GM18907 (cell line): ENCODE data around the gene DIABLO.
"Not testable (repeated sequence)": the region's sequence is repeated elsewhere in the genome, so short reads cannot be mapped to it uniquely, and the experiment has no call there.

Experiments
- ATAC-seq: cut with Tn5 transposase; IDR thresholded peaks from one replicate; pipeline ENCODE4 v1.9.1; 2021; ENCODE audit warnings: mild to moderate bottlenecking, moderate library complexity; ENCODE audit not compliant: unreplicated experiment

The DIABLO gene

GRCh38 chr12:122215771-122216170 is 10.1 kb downstream of the DIABLO start:
- no peak for ATAC-seq

- no peak for ATAC-seq
These were observed 17.6 kb downstream of the DIABLO start for GRCh38 chr12:122208073-122208820.

- ATAC-seq, result no peak
These were observed 18.5 kb downstream of the DIABLO start for GRCh38 chr12:122207391-122207790.

- no peak for ATAC-seq
These were observed 18.9 kb downstream of the DIABLO start for GRCh38 chr12:122206976-122207375.

GRCh38 chr12:122206111-122206881 is 19.6 kb downstream of the DIABLO start:
- ATAC-seq, result no peak

- no peak for ATAC-seq
These were observed 20.6 kb downstream of the DIABLO start for GRCh38 chr12:122205053-122205925.

- no peak for ATAC-seq
These were observed 21.4 kb downstream of the DIABLO start for GRCh38 chr12:122204167-122205052.

- ATAC-seq, result no peak
These were observed 22.3 kb downstream of the DIABLO start, which contains the start of gene B3GNT4 for GRCh38 chr12:122203301-122204166. B3GNT4 (plus strand) TSS chr12:122203709; CDS start chr12:122204619, 910 bp downstream.

GRCh38 chr12:122202811-122203210 is 23.0 kb downstream of the DIABLO start:
- ATAC-seq, result not testable (repeated sequence)

GRCh38 chr12:122202017-122202416 is 23.8 kb downstream of the DIABLO start:
- ATAC-seq, result no peak

- no peak for ATAC-seq
These were observed 24.5 kb downstream of the DIABLO start for GRCh38 chr12:122201381-122201780.

- ATAC-seq, result no peak
These were observed 25.2 kb downstream of the DIABLO start for GRCh38 chr12:122200541-122201175.

GRCh38 chr12:122199484-122200355 is 26.1 kb downstream of the DIABLO start:
- no peak for ATAC-seq

- no peak for ATAC-seq
These were observed 28.3 kb downstream of the DIABLO start for GRCh38 chr12:122197612-122197966.

- no peak for ATAC-seq
These were observed 30.4 kb downstream of the DIABLO start for GRCh38 chr12:122195405-122195804.

GRCh38 chr12:122194804-122195203 is 31.0 kb downstream of the DIABLO start:
- ATAC-seq, result no peak

- ATAC-seq, result no peak
These were observed 33.4 kb downstream of the DIABLO start for GRCh38 chr12:122192441-122192840.
